Esophagus squamous epithelium (tissue), 4 donors: ENCODE measurements around the gene FEZ2.

ENCODE experiments used
- POLR2A ChIP-seq, 4 donors: fragments of 450-650 bp; IDR thresholded peaks; one replicate each; pipeline ENCODE4 v1.6.1; 2017; ENCODE audit warnings: antibody characterized with exemption in 4 of 4, mild to moderate bottlenecking in 4 of 4, moderate library complexity in 3 of 4
- TF ChIP-seq, protein P1 (sequence below), 6 experiments: fragments of 450-650 bp in 4 of 6; fragments of 200-600 bp in 2 of 6; sonication (generic) in 2 of 6; IDR thresholded peaks; one replicate each; pipeline ENCODE4 v1.5.1; 2016 to 2019; ENCODE audit warnings: antibody characterized with exemption in 6 of 6, mild to moderate bottlenecking in 4 of 6, moderate library complexity in 4 of 6

DNA sequence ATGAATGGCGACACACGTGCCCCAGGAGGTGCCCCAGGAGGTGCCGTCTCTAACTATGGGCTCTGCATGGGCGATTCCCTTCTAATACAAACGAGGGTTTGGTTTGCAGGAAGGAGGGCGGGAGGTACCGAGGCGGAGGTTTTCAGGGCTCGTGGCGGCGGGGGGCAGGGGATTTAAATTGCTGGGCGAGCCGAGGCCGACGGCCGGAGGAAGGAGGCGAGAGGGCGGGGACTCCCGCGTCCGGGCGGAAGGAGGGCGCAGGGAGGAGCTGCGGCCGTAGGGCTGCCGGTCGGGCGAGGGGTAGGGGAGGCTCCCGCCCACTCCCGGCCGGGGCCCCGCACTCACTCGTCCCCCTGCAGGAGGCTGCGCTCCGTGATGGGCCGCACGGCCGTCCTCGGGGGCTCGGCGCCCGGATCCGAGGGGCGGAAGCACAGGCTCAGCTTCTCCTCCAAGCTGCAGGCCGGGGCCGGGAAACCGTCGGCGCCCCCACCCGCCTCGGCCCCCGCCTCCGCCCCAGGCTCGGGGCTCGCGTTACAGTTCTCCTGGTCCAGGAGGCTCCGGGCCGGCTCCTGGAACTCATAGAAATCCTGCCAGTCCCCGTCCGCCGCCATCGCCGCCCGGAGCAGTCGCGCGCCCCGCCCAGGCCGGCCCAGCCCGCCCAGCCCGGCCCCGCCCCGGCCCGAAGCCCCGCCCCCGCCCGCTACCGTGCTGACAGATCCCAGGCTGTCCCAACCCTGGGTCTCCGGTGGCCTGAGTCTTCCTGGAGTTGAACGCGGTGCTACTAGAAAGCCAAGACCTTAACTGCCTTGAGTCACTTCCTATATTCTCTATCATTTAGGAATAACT is at the start of gene FEZ2:
- TF ChIP-seq POLR2A (IDR thresholded peaks at IDR 0.05) = peak in 2 of 4 donors; percentile 19 to 35
- TF ChIP-seq, protein P1, sequence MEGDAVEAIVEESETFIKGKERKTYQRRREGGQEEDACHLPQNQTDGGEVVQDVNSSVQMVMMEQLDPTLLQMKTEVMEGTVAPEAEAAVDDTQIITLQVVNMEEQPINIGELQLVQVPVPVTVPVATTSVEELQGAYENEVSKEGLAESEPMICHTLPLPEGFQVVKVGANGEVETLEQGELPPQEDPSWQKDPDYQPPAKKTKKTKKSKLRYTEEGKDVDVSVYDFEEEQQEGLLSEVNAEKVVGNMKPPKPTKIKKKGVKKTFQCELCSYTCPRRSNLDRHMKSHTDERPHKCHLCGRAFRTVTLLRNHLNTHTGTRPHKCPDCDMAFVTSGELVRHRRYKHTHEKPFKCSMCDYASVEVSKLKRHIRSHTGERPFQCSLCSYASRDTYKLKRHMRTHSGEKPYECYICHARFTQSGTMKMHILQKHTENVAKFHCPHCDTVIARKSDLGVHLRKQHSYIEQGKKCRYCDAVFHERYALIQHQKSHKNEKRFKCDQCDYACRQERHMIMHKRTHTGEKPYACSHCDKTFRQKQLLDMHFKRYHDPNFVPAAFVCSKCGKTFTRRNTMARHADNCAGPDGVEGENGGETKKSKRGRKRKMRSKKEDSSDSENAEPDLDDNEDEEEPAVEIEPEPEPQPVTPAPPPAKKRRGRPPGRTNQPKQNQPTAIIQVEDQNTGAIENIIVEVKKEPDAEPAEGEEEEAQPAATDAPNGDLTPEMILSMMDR (IDR thresholded peaks at IDR 0.05) = no peak
